HCT116 (cell line): ENCODE measurements around the gene NR1D2. TPM values are rescaled to one million over a fixed set of nuclear protein-coding genes. Genes with fewer than 3 reads are reported as not detected.

ENCODE experiments used
- ATAC-seq: fragments of 200-7000 bp; cut with Tn5 transposase; 2 replicates; pipeline ENCODE4 v1.9.1; 2020; ENCODE audit warnings: mild to moderate bottlenecking, moderate library complexity
- BruUV-seq: library from RNA; stranded (reverse); fragments of 400-500 nt; replicated peaks from 2 replicates; lab custom pipeline; 2021; lab: Mats Ljungman, UMichigan
- CTCF ChIA-PET: fragments of 300-600 bp; sonication (Branson Sonifier 250); formaldehyde crosslinking; loops from one replicate; lab custom pipeline; 2021; ENCODE audit warnings: antibody characterized with exemption; lab: Charles Lee
- POLR2A ChIA-PET: fragments of 300-600, 350-600 bp; sonication (Branson Sonifier 250); formaldehyde crosslinking; loops from one replicate; lab custom pipeline; 2021; ENCODE audit warnings: antibody characterized with exemption; lab: Charles Lee
- RAD21 ChIA-PET, 2 experiments: fragments of 300-600 bp; sonication (Branson Sonifier 250); formaldehyde crosslinking; loops; one replicate each; lab custom pipeline; 2023; ENCODE audit warnings: low total read pairs in 2 of 2; ENCODE audit not compliant: uncharacterized antibody in 2 of 2, unreplicated experiment in 2 of 2, low non-redundant PET in 1 of 2; lab: Charles Lee
- DNase-seq: peaks from one replicate; pipeline ENCODE4 v3.0.0-alpha.2; 2010; ENCODE audit warnings: low read depth, low spot score
- H2AFZ ChIP-seq: fragments of 200-600 bp; shearing (Covaris generic), sonication (generic); 2 replicates; pipeline ENCODE4 v1.6.1; 2017; ENCODE audit warnings: low read depth, mixed run types, mixed read lengths, antibody characterized with exemption, low read length; ENCODE audit not compliant: poor library complexity, severe bottlenecking
- H3K27ac ChIP-seq: 2 replicates; pipeline ENCODE4 v1.5.1; 2012; ENCODE audit warnings: low read depth, low read length
- H3K27me3 ChIP-seq: fragments of 200-600 bp; sonication (generic); 2 replicates; pipeline ENCODE4 v1.6.1; 2016; ENCODE audit warnings: mixed run types, low read length, mixed read lengths; ENCODE audit not compliant: insufficient read depth
- H3K36me3 ChIP-seq, 2 experiments: fragments of 200-500 bp in 1 of 2; fragments of 200-600 bp in 1 of 2; sonication (Bioruptor generic) in 1 of 2; sonication (generic) in 1 of 2; 2 replicates each; pipeline versions ENCODE4 v1.5.1 to v1.6.1; 2014 to 2016; ENCODE audit warnings: low read length in 2 of 2, inconsistent platforms in 1 of 2, mixed read lengths in 1 of 2, mixed run types in 1 of 2; ENCODE audit not compliant: insufficient read depth in 2 of 2, control insufficient read depth in 1 of 2
- H3K4me1 ChIP-seq, 2 experiments: fragments of 200-600 bp in 1 of 2; sonication (generic) in 1 of 2; 2 replicates each; pipeline versions ENCODE4 v1.5.1 to v1.6.1; 2012 to 2017; ENCODE audit warnings: low read length in 2 of 2, inconsistent platforms in 1 of 2, mild to moderate bottlenecking in 1 of 2, mixed read lengths in 1 of 2, mixed run types in 1 of 2, moderate library complexity in 1 of 2; ENCODE audit not compliant: insufficient read depth in 2 of 2, control insufficient read depth in 1 of 2
- H3K4me2 ChIP-seq: fragments of 200-600 bp; sonication (generic); 2 replicates; pipeline ENCODE4 v1.6.1; 2017; ENCODE audit warnings: mixed run types, low read length, mixed read lengths
- H3K4me3 ChIP-seq, 2 experiments: fragments of 200-600 bp in 1 of 2; sonication (generic) in 1 of 2; replicated peaks in 1 of 2; 2 replicates each; pipeline ENCODE4 v1.5.1; 2011 to 2016; ENCODE audit warnings: low read length in 2 of 2, control low read depth in 1 of 2, low read depth in 1 of 2, mild to moderate bottlenecking in 1 of 2, mixed read lengths in 1 of 2, mixed run types in 1 of 2
- H3K79me2 ChIP-seq: fragments of 200-600 bp; sonication (generic); 2 replicates; pipeline ENCODE4 v1.6.1; 2017; ENCODE audit warnings: mild to moderate bottlenecking, mixed run types, low read length, moderate library complexity, mixed read lengths; ENCODE audit not compliant: insufficient read depth
- H3K9ac ChIP-seq: fragments of 200-600 bp; sonication (generic); 2 replicates; pipeline ENCODE4 v1.6.1; 2016; ENCODE audit warnings: low read length, mixed read lengths
- H3K9me2 ChIP-seq: fragments of 200-600 bp; sonication (generic), shearing (Covaris generic); 2 replicates; pipeline ENCODE4 v1.6.1; 2017; ENCODE audit warnings: mixed run types, mild to moderate bottlenecking, moderate library complexity; ENCODE audit not compliant: insufficient read depth
- H3K9me3 ChIP-seq, 2 experiments: fragments of 200-500 bp in 1 of 2; fragments of 200-600 bp in 1 of 2; sonication (Bioruptor generic) in 1 of 2; sonication (generic) in 1 of 2; 2 replicates each; pipeline ENCODE4 v1.6.1; 2014 to 2017; ENCODE audit warnings: low read length in 2 of 2, mixed read lengths in 2 of 2, inconsistent platforms in 1 of 2, low read depth in 1 of 2, mild to moderate bottlenecking in 1 of 2, mixed run types in 1 of 2, moderate library complexity in 1 of 2; ENCODE audit not compliant: control insufficient read depth in 1 of 2, insufficient read depth in 1 of 2
- H4K20me1 ChIP-seq: fragments of 200-600 bp; sonication (generic), shearing (Covaris generic); 2 replicates; pipeline ENCODE4 v1.6.1; 2017; ENCODE audit warnings: mixed run types, mild to moderate bottlenecking, moderate library complexity; ENCODE audit not compliant: insufficient read depth
- ATF3 ChIP-seq: IDR thresholded peaks from 2 replicates; pipeline ENCODE4 v1.6.1; 2012
- CBX3 ChIP-seq: IDR thresholded peaks from 2 replicates; pipeline ENCODE4 v1.6.1; 2012; ENCODE audit warnings: low read depth
- CEBPB ChIP-seq: IDR thresholded peaks from 2 replicates; pipeline ENCODE4 v1.6.1; 2012; ENCODE audit warnings: low read depth
- ELF1 ChIP-seq: IDR thresholded peaks from 2 replicates; pipeline ENCODE4 v1.6.1; 2012; ENCODE audit warnings: low read depth, borderline replicate concordance
- EZH2 ChIP-seq: fragments of 200-600 bp; sonication (generic); IDR thresholded peaks from 2 replicates; pipeline ENCODE4 v1.6.1; 2017; ENCODE audit warnings: antibody characterized with exemption, mixed run types
- FOSL1 ChIP-seq: IDR thresholded peaks from 2 replicates; pipeline ENCODE4 v1.6.1; 2012; ENCODE audit warnings: low read depth
- JUND ChIP-seq: IDR thresholded peaks from 2 replicates; pipeline ENCODE4 v1.6.1; 2012
- POLR2A ChIP-seq: IDR thresholded peaks from 2 replicates; pipeline ENCODE4 v1.7.0; 2011; ENCODE audit warnings: borderline replicate concordance; ENCODE audit not compliant: insufficient read depth, insufficient read length; ENCODE audit errors: extremely low read depth
- RAD21 ChIP-seq: IDR thresholded peaks from 2 replicates; pipeline ENCODE4 v1.6.1; 2012; ENCODE audit warnings: low read depth, mild to moderate bottlenecking
- SIN3A ChIP-seq: IDR thresholded peaks from 2 replicates; pipeline ENCODE4 v1.6.1; 2012; ENCODE audit warnings: low read depth
- SRF ChIP-seq: IDR thresholded peaks from 2 replicates; pipeline ENCODE4 v1.6.1; 2012; ENCODE audit warnings: low read depth
- TCF7L2 ChIP-seq: IDR thresholded peaks from 2 replicates; pipeline ENCODE4 v1.7.0; 2011; ENCODE audit warnings: borderline replicate concordance, inconsistent platforms; ENCODE audit not compliant: insufficient read depth, insufficient read length; ENCODE audit errors: extremely low read depth
- YY1 ChIP-seq: IDR thresholded peaks from 2 replicates; pipeline ENCODE4 v1.6.1; 2011; ENCODE audit warnings: low read length, low read depth, moderate library complexity, mild to moderate bottlenecking; ENCODE audit not compliant: insufficient replicate concordance; ENCODE audit errors: extremely low read depth
- ZBTB33 ChIP-seq: IDR thresholded peaks from 2 replicates; pipeline ENCODE4 v1.6.1; 2011; ENCODE audit warnings: mild to moderate bottlenecking, low read length, moderate library complexity; ENCODE audit not compliant: insufficient replicate concordance; ENCODE audit errors: extremely low read depth
- ZFX ChIP-seq: fragments of 450-650 bp; IDR thresholded peaks from 2 replicates; pipeline ENCODE4 v1.6.1; 2017
- ZNF274 ChIP-seq: fragments of 200-500 bp; sonication (Bioruptor generic); IDR thresholded peaks from 2 replicates; pipeline ENCODE4 v1.6.1; 2014; ENCODE audit warnings: mild to moderate bottlenecking, low read depth, low read length, inconsistent platforms
- intact Hi-C: fragments of 100-400 bp; cut with micrococcal nuclease; formaldehyde crosslinking; loops from 2 replicates; pipeline ENCODE4 v1.10.0; 2022
- total RNA-seq: library from RNA; stranded (reverse); gene quantifications from one replicate; pipeline ENCODE4 v1.2.1, GENCODE V29; 2021; ENCODE audit not compliant: unreplicated experiment

The NR1D2 gene
- total RNA-seq, 1 experiment from 2014 or later: 60.9 TPM

- Histone ChIP-seq H3K4me1 (peaks cover 26 to 55% of the 10 kb centered on the region in 2 experiments), H3K36me3 (peaks cover 20 to 25% of the 10 kb centered on the region in 2 experiments; a peak in 2 of 4 replicates), H3K9ac (no peak overlapping the region), H3K9me3 (no peaks in the 10 kb centered on the region), H4K20me1 (peaks cover 4% of the 10 kb centered on the region), H3K27me3 (no peaks in the 10 kb centered on the region), H3K4me2 (no peak overlapping the region), H3K79me2 (peaks cover 49% of the 10 kb centered on the region), H3K9me2 (no peaks in the 10 kb centered on the region), H3K4me3 (no peak overlapping the region), H3K27ac (no peak overlapping the region), H2AFZ (no peak overlapping the region)
- no peak for TF ChIP-seq FOSL1
- TF ChIP-seq ATF3: no peak
- no peak for TF ChIP-seq RAD21
- TF ChIP-seq SRF: no peak
- no peak for TF ChIP-seq CEBPB
- TF ChIP-seq CBX3: no peak
- TF ChIP-seq JUND: no peak
- TF ChIP-seq TCF7L2: no peak
- no peak for TF ChIP-seq POLR2A
- no peak for TF ChIP-seq ZFX
- no peak for TF ChIP-seq EZH2
- TF ChIP-seq YY1: no peak
- no peak for TF ChIP-seq ELF1
- TF ChIP-seq ZNF274: no peak
- no peak for TF ChIP-seq SIN3A
- no peak for TF ChIP-seq ZBTB33
- RAD21 ChIA-PET: no interaction called here
- POLR2A ChIA-PET: interaction anchor here (2.2 kb wide), 1 partner anchor 43 kb away, joined by 8 read pairs; the partner anchor contains the start of genes NKIRAS1 and RPL15
- no TSS peak for BruUV-seq
- intact Hi-C loops: no loop called here
- ATAC-seq (no peak), DNase-seq (no peak)
- CTCF ChIA-PET: no interaction called here
These were observed 15.6 kb downstream of the NR1D2 start for GRCh38 chr3:23960649-23961048.
